HEK293 (cell line): ENCODE results near the gene AIPL1.

Experiments
- CTCF ChIA-PET: fragments of 350-600 bp; formaldehyde crosslinking; extraction: SDS; loops from one replicate; lab custom pipeline; 2021; ENCODE audit warnings: antibody characterized with exemption; lab: Yijun Ruan, JAX
- POLR2A ChIA-PET: fragments of 300-600 bp; formaldehyde crosslinking; extraction: SDS; loops from one replicate; lab custom pipeline; 2020; ENCODE audit warnings: antibody characterized with exemption, inconsistent platforms; lab: Yijun Ruan, JAX
- H3K27ac ChIP-seq: fragments of 200-500 bp; sonication (Bioruptor generic); 2 replicates; pipeline ENCODE4 v1.5.1; 2014; ENCODE audit warnings: low read depth, low read length, control low read depth, inconsistent platforms; ENCODE audit errors: extremely low read depth
- H3K36me3 ChIP-seq, 2 experiments: fragments of 200-500 bp in 1 of 2; sonication (Bioruptor generic) in 1 of 2; 1 replicate in 1 of 2; 2 replicates in 1 of 2; pipeline ENCODE4 v1.5.1; 2014 to 2017; ENCODE audit warnings: inconsistent platforms in 2 of 2, low read length in 2 of 2; ENCODE audit not compliant: control insufficient read depth in 2 of 2, insufficient read depth in 1 of 2
- H3K4me1 ChIP-seq: fragments of 200-500 bp; sonication (Bioruptor generic); 2 replicates; pipeline ENCODE4 v1.5.1; 2014; ENCODE audit warnings: mild to moderate bottlenecking, low read length, inconsistent platforms; ENCODE audit not compliant: control insufficient read depth, insufficient read depth
- H3K4me3 ChIP-seq: 2 replicates; pipeline ENCODE4 v1.5.1; 2011; ENCODE audit warnings: low read depth, mild to moderate bottlenecking, control low read depth, low read length, moderate library complexity
- H3K9me3 ChIP-seq: fragments of 200-500 bp; sonication (Bioruptor generic); 2 replicates; pipeline ENCODE4 v1.5.1; 2014; ENCODE audit warnings: low read depth, low read length, inconsistent platforms; ENCODE audit not compliant: control insufficient read depth, insufficient read depth
- HOXA7 ChIP-seq: sonication (generic); formaldehyde crosslinking; IDR thresholded peaks from 2 replicates; pipeline ENCODE4 v1.8.1; 2022; ENCODE audit warnings: missing genetic modification reagents, borderline replicate concordance
- HOXC10 ChIP-seq: sonication (generic); formaldehyde crosslinking; IDR thresholded peaks from 2 replicates; pipeline ENCODE4 v1.8.1; 2023; ENCODE audit warnings: mild to moderate bottlenecking, missing genetic modification reagents
- PRDM1 ChIP-seq: fragments of 450-650 bp; formaldehyde crosslinking; IDR thresholded peaks from 2 replicates; pipeline ENCODE4; 2016; ENCODE audit warnings: missing biosample characterization, missing genetic modification characterization
- SP3 ChIP-seq: fragments of 450-650 bp; formaldehyde crosslinking; IDR thresholded peaks from 2 replicates; pipeline ENCODE4 v1.5.1; 2016; ENCODE audit warnings: missing biosample characterization, missing genetic modification characterization
- ZBTB1 ChIP-seq: fragments of 450-650 bp; formaldehyde crosslinking; IDR thresholded peaks from 2 replicates; pipeline ENCODE4 v1.5.1; 2016; ENCODE audit warnings: missing biosample characterization, missing genetic modification characterization
- ZNF112 ChIP-seq: fragments of 450-650 bp; formaldehyde crosslinking; IDR thresholded peaks from 2 replicates; pipeline ENCODE4 v1.5.0; 2017; ENCODE audit warnings: missing biosample characterization, missing genetic modification characterization
- ZNF16 ChIP-seq: fragments of 450-650 bp; formaldehyde crosslinking; IDR thresholded peaks from 2 replicates; pipeline ENCODE4 v1.5.1; 2016; ENCODE audit warnings: low read depth, missing biosample characterization, missing genetic modification characterization
- ZNF174 ChIP-seq: fragments of 450-650 bp; formaldehyde crosslinking; IDR thresholded peaks from 2 replicates; pipeline ENCODE4 v1.5.0; 2017; ENCODE audit warnings: missing biosample characterization, mild to moderate bottlenecking, missing genetic modification characterization
- ZNF214 ChIP-seq: fragments of 450-650 bp; formaldehyde crosslinking; IDR thresholded peaks from 2 replicates; pipeline ENCODE4 v1.5.1; 2017; ENCODE audit warnings: missing biosample characterization, mild to moderate bottlenecking, missing genetic modification characterization, borderline replicate concordance
- ZNF391 ChIP-seq: fragments of 450-650 bp; formaldehyde crosslinking; IDR thresholded peaks from 2 replicates; pipeline ENCODE4 v1.5.1; 2016; ENCODE audit warnings: low read depth, missing biosample characterization, missing genetic modification characterization, borderline replicate concordance
- ZNF561 ChIP-seq: fragments of 450-650 bp; IDR thresholded peaks from 2 replicates; pipeline ENCODE4 v1.5.1; 2018; ENCODE audit warnings: missing biosample characterization, missing genetic modification characterization, borderline replicate concordance
- ZNF600 ChIP-seq: fragments of 450-650 bp; formaldehyde crosslinking; IDR thresholded peaks from 2 replicates; pipeline ENCODE4 v1.5.1; 2016; ENCODE audit warnings: missing biosample characterization, missing genetic modification characterization
- ZNF626 ChIP-seq: fragments of 450-650 bp; sonication (Bioruptor Pico); formaldehyde crosslinking; IDR thresholded peaks from 2 replicates; pipeline ENCODE4 v1.5.1; 2018; ENCODE audit warnings: missing biosample characterization, missing genetic modification characterization, inconsistent platforms
- ZNF670 ChIP-seq: fragments of 450-650 bp; formaldehyde crosslinking; IDR thresholded peaks from 2 replicates; pipeline ENCODE4 v1.5.1; 2016; ENCODE audit warnings: missing biosample characterization, missing genetic modification characterization, low read depth
- TF ChIP-seq, protein P1 (sequence below): fragments of 450-650 bp; formaldehyde crosslinking; IDR thresholded peaks from 2 replicates; pipeline ENCODE4 v1.5.0; 2017; ENCODE audit warnings: missing biosample characterization, missing genetic modification characterization, borderline replicate concordance
- TF ChIP-seq, protein P2 (sequence below): fragments of 450-650 bp; formaldehyde crosslinking; IDR thresholded peaks from 2 replicates; pipeline ENCODE4 v1.5.1; 2017; ENCODE audit warnings: missing biosample characterization, missing genetic modification characterization
- TF ChIP-seq, protein P3 (sequence below): fragments of 450-650 bp; formaldehyde crosslinking; optimal IDR thresholded peaks from 2 replicates; pipeline ENCODE3; 2016; ENCODE audit warnings: missing biosample characterization, mild to moderate bottlenecking, missing genetic modification characterization

The AIPL1 gene

DNA sequence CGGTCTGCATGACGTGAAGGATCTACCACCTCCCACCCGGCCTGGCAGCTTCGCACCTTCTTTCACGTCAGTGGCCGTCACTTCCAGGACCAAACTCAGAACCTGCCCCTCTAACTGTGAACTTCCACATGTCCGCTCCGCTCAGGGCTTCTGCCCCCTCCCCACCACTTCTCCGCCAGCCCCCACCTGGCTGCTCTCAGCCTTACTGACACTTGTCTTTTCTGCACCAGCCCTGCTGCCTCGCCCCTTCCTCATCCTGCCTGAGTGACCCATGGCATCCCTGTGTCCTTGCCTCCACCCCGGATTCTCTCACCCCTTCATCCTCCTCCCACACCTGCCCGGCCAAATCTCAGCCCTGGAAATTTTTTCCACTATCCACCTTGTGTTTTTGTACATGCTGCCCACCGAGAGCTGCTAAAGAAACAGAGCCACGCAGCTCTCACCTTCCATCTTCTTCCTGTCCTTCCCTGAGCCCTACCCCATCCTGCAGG, 23.6 kb upstream of the AIPL1 start:
- CTCF ChIA-PET, result interaction anchor here (1.1 to 1.2 kb wide), 2 partner anchors 14 to 26 kb away, joined by 3 to 4 read pairs; no protein-coding TSS in a partner anchor
- Histone ChIP-seq H3K27ac (no peak overlapping the region), H3K36me3 (no peaks in the 10 kb centered on the region), H3K9me3 (no peaks in the 10 kb centered on the region), H3K4me1 (no peaks in the 10 kb centered on the region), H3K4me3 (no peak overlapping the region)
- TF ChIP-seq, protein P1, sequence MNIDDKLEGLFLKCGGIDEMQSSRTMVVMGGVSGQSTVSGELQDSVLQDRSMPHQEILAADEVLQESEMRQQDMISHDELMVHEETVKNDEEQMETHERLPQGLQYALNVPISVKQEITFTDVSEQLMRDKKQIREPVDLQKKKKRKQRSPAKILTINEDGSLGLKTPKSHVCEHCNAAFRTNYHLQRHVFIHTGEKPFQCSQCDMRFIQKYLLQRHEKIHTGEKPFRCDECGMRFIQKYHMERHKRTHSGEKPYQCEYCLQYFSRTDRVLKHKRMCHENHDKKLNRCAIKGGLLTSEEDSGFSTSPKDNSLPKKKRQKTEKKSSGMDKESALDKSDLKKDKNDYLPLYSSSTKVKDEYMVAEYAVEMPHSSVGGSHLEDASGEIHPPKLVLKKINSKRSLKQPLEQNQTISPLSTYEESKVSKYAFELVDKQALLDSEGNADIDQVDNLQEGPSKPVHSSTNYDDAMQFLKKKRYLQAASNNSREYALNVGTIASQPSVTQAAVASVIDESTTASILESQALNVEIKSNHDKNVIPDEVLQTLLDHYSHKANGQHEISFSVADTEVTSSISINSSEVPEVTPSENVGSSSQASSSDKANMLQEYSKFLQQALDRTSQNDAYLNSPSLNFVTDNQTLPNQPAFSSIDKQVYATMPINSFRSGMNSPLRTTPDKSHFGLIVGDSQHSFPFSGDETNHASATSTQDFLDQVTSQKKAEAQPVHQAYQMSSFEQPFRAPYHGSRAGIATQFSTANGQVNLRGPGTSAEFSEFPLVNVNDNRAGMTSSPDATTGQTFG (tag by site-specific recombination), result no peak
- TF ChIP-seq HOXA7 (CRISPR knock-in tag), result no peak
- TF ChIP-seq ZNF600 (tag by site-specific recombination), result no peak
- TF ChIP-seq ZNF670 (tag by site-specific recombination), result no peak
- TF ChIP-seq HOXC10 (CRISPR knock-in tag), result no peak
- no peak for TF ChIP-seq ZNF561 (tag by site-specific recombination)
- TF ChIP-seq SP3, result no peak
- no peak for TF ChIP-seq ZNF214
- TF ChIP-seq ZNF391 (tag by site-specific recombination), result no peak
- TF ChIP-seq, protein P2, sequence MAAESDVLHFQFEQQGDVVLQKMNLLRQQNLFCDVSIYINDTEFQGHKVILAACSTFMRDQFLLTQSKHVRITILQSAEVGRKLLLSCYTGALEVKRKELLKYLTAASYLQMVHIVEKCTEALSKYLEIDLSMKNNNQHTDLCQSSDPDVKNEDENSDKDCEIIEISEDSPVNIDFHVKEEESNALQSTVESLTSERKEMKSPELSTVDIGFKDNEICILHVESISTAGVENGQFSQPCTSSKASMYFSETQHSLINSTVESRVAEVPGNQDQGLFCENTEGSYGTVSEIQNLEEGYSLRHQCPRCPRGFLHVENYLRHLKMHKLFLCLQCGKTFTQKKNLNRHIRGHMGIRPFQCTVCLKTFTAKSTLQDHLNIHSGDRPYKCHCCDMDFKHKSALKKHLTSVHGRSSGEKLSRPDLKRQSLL (tag by site-specific recombination), result no peak
- TF ChIP-seq, protein P3, sequence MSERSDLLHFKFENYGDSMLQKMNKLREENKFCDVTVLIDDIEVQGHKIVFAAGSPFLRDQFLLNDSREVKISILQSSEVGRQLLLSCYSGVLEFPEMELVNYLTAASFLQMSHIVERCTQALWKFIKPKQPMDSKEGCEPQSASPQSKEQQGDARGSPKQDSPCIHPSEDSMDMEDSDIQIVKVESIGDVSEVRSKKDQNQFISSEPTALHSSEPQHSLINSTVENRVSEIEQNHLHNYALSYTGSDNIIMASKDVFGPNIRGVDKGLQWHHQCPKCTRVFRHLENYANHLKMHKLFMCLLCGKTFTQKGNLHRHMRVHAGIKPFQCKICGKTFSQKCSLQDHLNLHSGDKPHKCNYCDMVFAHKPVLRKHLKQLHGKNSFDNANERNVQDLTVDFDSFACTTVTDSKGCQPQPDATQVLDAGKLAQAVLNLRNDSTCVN (tag by site-specific recombination), result no peak
- no peak for TF ChIP-seq ZNF16 (tag by site-specific recombination)
- no peak for TF ChIP-seq PRDM1 (tag by site-specific recombination)
- no peak for TF ChIP-seq ZNF626 (tag by site-specific recombination)
- POLR2A ChIA-PET, result interaction anchor here (0.7 kb wide), 1 partner anchor 829 kb away, joined by 6 read pairs; no protein-coding TSS in a partner anchor

DNA sequence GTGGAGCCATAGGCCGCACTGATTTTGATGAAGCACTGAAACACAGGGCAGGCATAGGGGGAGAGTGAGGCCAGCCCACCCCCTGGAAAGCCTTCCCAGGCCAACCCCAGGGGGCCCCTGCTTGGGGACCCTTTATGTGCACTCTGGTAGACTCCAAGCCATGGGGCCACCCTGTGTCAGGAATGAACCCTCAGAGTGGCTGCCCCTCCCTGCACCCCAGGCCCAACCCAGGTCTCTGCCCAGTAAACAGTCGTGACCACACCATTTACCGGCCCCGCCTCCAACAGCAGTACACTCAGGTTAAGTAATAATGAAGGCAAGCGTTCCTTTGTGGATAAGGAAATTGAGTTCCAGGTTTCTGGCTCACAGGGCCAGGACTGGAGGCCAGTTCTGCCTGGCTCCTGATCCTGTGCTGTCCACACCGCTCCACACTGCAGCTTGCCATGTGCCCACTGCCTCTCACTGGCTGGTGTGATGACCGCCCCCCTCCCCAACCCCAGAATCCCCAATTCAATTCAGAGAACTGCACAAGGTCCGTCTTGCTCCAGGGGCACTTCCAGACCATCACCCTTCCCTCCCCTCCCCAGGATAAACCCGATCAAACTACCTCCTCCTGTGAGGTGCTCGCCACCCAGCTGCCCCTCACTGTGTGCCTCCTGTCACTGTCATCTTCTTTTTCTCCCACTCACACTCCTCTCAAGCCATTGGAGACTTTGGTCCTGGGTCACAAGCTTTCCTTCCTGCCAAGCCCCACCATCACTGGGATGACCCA, 23.0 kb upstream of the AIPL1 start:
- H3K4me1 ChIP-seq, result no peaks in the 10 kb centered on the region
- ChIA-PET CTCF (interaction anchor here (1.1 to 1.2 kb wide), 2 partner anchors 15 to 26 kb away, joined by 3 to 4 read pairs; no protein-coding TSS in a partner anchor), POLR2A (interaction anchor here (0.7 kb wide), 1 partner anchor 830 kb away, joined by 6 read pairs; no protein-coding TSS in a partner anchor)
- no peak overlapping the region for H3K4me3 ChIP-seq
- H3K9me3 ChIP-seq, result no peaks in the 10 kb centered on the region
- TF ChIP-seq ZNF174 (no peak), ZNF112 (tag by site-specific recombination) (no peak), ZBTB1 (tag by site-specific recombination) (no peak)
- TF ChIP-seq, all 188 proteins: peak for 0
- H3K36me3 ChIP-seq, result no peaks in the 10 kb centered on the region
- H3K27ac ChIP-seq, result no peak overlapping the region
